Skeletal muscle satellite cell (primary cell): ENCODE data around the gene CASTOR1.

Experiments used
- H3K27me3 ChIP-seq: 2 replicates; pipeline ENCODE4 v1.7.0; 2013; ENCODE audit warnings: low read length; ENCODE audit not compliant: control insufficient read depth, insufficient read depth
- H3K36me3 ChIP-seq: 2 replicates; pipeline ENCODE4 v1.7.0; 2013; ENCODE audit warnings: mild to moderate bottlenecking, control low read depth, low read length; ENCODE audit not compliant: insufficient read depth
- H3K4me1 ChIP-seq: 2 replicates; pipeline ENCODE4 v1.7.0; 2013; ENCODE audit warnings: low read length; ENCODE audit not compliant: control insufficient read depth, insufficient read depth
- H3K4me2 ChIP-seq: 2 replicates; pipeline ENCODE4 v1.7.0; 2013; ENCODE audit warnings: mild to moderate bottlenecking, low read length
- H3K4me3 ChIP-seq: 2 replicates; pipeline ENCODE4 v1.7.0; 2013; ENCODE audit warnings: low read length
- H3K9ac ChIP-seq: 2 replicates; pipeline ENCODE4 v1.7.0; 2013; ENCODE audit warnings: mild to moderate bottlenecking, low read depth, low read length, moderate library complexity
- H3K9me3 ChIP-seq: replicated peaks from 2 replicates; pipeline ENCODE4 v1.7.0; 2013; ENCODE audit warnings: mild to moderate bottlenecking, control low read depth, low read length

The CASTOR1 gene

DNA sequence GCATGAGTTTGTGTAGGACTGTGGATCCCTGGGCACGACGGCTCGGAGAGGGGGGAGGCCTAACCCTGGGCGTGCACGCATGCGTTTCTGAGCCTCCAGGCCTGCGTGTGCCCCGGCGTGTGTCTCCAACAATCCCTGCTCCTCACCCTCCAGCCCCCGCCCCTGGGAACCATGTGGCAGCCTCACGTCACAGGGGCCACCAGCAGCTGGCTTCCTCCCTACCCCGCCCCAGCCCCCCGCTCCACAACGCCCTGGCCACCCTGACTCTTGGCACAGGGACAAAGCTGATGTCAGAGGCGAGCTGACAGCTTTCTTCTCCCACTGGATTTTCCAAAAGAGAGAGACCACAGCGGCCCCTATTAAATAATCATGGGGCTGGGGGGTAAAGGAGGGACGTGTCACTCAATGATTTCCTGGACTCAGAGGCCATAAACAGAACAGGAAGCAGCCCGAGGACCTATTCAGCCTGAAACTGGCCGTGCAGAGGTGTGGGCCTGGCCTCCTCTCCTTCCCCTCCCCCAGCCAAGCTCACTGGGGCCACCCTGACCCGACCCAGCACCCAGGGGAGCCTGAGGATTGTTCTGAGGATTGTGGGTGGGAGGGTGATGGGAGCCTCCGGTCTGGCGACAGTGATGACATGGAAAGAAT is 36.0 kb downstream of the CASTOR1 start:
- peaks cover 65% of the 10 kb centered on the region for H3K4me1 ChIP-seq

DNA sequence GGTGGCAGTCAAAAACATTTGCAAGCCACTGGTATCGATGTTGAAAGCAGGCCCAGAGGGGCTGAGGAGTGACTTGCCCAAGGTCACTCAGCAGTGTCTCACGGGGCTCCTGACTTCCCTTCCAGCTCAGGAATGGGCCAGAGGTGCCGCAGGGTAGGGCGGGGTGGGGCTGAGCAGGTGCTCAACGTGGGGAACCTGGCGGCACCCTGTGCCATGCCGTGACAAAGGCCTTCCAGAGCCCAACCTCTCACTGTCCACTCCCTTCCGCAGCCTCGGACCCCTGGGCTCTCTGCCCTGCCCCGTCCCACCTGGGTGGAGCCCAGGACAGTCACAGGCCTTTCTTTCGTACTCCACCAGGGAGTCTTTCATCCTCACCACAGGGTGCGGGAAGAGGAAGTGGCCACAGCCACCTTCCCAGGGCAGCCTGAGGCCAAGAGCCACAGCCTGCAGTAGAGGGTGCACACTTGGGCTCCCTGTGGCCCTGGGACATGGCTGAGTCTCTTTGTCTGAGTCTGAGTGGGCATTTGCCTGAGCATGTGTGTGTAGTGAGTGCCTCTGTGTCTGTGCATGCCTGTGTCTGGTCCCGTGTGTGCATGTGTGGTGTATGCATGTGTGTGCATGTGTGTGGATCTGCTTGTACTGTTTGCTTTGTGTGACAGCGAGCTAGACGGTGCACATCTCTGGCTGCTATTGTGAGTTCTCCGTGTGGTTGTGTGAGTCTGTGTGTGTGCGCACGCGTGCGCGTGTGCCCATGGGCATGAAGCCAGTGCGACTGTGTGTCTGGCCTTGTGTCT is 36.7 kb downstream of the CASTOR1 start:
- peaks cover 72% of the 10 kb centered on the region for H3K4me1 ChIP-seq
- no peak overlapping the region for H3K4me3 ChIP-seq
- no peaks in the 10 kb centered on the region for H3K36me3 ChIP-seq
- H3K27me3 ChIP-seq, result no peaks in the 10 kb centered on the region
- H3K4me2 ChIP-seq, result no peak overlapping the region
- H3K9me3 ChIP-seq, result no peaks in the 10 kb centered on the region
- H3K9ac ChIP-seq, result peak overlapping the region; percentile 72

More for the DNA sequence above, 36.0 kb downstream of the CASTOR1 start:
- Histone ChIP-seq H3K4me2 (no peak overlapping the region), H3K9ac (peak overlapping the region; percentile 72), H3K36me3 (no peaks in the 10 kb centered on the region), H3K27me3 (no peaks in the 10 kb centered on the region), H3K4me3 (no peak overlapping the region), H3K9me3 (no peaks in the 10 kb centered on the region)

DNA sequence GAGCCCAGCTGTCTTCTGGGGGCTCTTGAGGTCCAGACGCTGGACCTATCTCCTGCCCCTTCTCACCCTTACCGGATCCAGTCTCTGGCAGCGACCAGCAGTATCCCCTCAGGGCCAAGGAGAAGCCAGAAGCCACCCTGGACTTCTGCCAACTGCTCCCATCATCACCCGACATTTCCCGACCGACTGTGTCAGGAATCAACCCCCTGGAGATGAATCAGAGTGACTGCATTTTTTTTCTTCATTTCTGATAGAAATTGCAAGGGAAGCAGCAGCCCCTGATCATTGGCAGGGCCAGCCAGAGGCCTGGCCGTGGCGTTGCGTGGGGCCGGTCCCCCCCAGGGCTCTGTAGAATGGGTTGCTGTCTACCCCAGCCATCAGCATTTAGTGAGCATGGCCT is 37.6 kb downstream of the CASTOR1 start:
- Histone ChIP-seq H3K4me2 (peak overlapping the region; percentile 56), H3K36me3 (no peaks in the 10 kb centered on the region), H3K9ac (peak overlapping the region; percentile 72), H3K4me3 (no peak overlapping the region), H3K4me1 (peaks cover 81% of the 10 kb centered on the region), H3K9me3 (no peaks in the 10 kb centered on the region), H3K27me3 (no peaks in the 10 kb centered on the region)

DNA sequence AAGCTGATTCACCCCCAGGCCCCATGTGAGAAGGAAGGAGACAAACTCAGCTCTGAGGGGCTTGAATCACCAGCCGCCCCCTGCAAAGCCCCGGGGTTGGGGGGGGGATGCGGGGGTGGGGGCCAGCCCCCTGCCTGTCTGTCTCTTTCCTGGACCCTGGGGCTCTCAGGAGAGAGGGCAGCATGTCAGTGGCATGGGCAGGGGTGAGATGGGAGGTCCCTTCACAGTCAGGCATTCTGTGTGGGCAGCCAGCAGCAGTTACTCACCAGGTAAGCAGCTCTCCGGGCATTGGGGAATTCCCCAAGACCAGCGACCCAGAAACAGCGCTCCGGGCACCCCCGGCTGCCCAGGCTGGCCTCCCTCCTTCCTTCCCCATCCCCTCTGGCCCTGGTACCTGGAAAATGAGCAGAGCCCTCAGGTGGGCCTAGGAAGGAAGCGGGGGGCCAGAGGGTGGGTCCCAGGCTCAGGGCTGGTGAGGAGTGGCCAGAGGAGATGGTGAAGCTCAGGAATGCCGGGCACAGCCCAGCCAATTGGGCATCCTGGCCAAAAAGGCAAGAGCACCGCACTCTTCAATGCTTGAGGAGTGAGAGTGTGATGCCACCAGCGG is 38.5 kb downstream of the CASTOR1 start:
- Histone ChIP-seq H3K9ac (peak overlapping the region; percentile 72), H3K4me3 (no peak overlapping the region), H3K4me1 (peaks cover 72% of the 10 kb centered on the region), H3K36me3 (no peaks in the 10 kb centered on the region), H3K4me2 (peak overlapping the region; percentile 56), H3K9me3 (no peaks in the 10 kb centered on the region), H3K27me3 (no peaks in the 10 kb centered on the region)

DNA sequence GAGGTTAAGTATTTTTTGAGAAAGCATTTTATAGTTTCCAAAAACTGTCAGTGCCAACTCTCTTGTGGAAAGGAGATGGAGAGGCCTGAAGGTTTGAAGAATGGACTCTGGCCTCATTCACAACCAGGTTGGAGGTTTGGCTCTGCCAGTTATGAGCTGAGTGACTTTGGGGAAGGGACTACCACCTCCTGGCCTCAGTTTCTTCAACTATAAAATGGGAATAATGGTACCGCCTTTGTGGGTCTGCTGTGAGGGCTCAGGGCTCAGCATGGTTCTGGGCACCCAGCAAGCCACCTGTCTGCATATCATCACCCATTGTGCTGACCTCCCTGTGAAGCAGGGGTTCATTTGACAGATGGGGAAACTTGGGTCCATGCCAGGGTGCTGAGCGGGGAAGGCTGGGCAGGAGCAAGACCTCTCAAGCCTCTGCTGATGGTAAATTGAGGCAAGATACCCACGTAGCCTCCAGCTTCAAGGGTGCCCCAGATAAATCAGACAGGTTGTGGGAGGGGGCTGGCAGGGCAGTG is 39.2 kb downstream of the CASTOR1 start:
- no peak overlapping the region for H3K4me2 ChIP-seq
- no peaks in the 10 kb centered on the region for H3K27me3 ChIP-seq
- H3K9me3 ChIP-seq, result no peaks in the 10 kb centered on the region
- H3K9ac ChIP-seq, result peak overlapping the region; percentile 49
- no peak overlapping the region for H3K4me3 ChIP-seq
- H3K36me3 ChIP-seq, result peaks cover under 1% of the 10 kb centered on the region
- peaks cover 74% of the 10 kb centered on the region for H3K4me1 ChIP-seq

DNA sequence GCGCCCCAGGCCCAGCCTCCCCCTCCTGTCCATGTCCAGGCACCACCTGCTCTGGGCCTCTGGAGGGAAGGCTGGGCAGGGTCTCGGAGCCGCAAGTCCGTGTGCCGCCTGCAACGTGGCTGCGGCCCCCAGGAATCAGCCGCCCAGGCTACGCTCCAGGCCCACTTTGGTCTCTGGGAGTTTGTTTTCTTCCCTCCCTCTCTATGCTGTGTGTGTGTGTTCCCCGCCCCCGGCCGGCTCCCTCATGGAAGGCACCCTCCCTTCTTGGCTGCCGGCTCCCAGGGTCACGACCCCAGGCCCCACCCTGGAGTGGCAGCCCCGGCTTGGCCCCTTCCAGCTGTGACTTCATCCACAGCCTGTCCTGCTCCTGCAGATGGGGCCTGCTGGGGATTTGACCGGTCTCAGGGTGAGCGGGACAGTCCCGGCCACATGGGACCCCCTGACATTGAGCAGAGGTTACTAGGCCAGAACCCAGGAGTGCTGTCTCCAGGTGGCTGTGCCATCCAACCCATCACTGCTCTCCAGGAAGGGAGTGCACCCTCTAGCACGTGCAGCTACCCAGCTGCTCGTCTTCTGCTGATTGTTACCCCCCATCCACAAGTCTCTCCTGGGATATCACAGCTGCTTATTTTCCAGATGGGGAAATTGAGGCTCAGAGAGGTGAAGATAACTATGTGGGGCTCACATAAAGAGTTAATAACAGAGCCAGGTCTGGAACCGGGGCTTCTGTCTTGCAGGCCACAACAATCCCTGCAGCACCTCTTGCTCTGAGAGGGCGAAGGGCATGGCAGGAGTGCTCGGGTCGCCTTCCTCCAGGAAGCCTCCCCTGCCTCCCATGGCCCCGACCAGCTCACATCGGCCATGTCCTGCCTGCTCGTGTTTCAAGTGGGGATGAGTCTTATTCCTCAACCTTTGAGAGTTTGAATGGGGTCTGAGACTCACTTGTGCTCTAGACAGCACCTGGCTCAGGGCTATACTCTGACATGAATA is 40.0 kb downstream of the CASTOR1 start:
- Histone ChIP-seq H3K9me3 (no peaks in the 10 kb centered on the region), H3K36me3 (peaks cover 8% of the 10 kb centered on the region), H3K4me3 (peak overlapping the region; percentile 26), H3K27me3 (no peaks in the 10 kb centered on the region), H3K4me2 (peak overlapping the region; percentile 40), H3K4me1 (peaks cover 81% of the 10 kb centered on the region), H3K9ac (peak overlapping the region; percentile 54)

DNA sequence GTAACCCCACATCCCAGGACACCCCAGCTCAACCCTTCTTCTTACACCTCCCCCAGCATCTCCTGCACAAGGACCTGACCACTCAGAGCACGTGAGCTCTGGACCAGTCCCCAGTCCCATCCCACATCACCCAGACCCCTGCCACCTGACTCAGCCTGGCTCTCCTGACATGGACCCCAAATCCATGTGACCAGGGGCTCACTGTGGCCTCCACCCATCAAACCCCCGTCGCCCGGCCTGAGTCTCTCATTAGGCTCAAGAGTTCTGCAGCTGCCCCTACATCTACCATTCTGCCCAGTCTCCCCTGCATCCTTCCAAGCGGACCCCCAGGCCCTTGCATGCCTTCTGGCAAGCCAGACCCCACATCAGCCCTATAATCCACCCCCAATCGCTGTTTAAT is 40.8 kb downstream of the CASTOR1 start:
- Histone ChIP-seq H3K9me3 (no peaks in the 10 kb centered on the region), H3K36me3 (peaks cover 16% of the 10 kb centered on the region), H3K9ac (peak overlapping the region; percentile 54), H3K27me3 (no peaks in the 10 kb centered on the region), H3K4me2 (peak overlapping the region; percentile 40), H3K4me3 (no peak overlapping the region), H3K4me1 (peaks cover 82% of the 10 kb centered on the region)

DNA sequence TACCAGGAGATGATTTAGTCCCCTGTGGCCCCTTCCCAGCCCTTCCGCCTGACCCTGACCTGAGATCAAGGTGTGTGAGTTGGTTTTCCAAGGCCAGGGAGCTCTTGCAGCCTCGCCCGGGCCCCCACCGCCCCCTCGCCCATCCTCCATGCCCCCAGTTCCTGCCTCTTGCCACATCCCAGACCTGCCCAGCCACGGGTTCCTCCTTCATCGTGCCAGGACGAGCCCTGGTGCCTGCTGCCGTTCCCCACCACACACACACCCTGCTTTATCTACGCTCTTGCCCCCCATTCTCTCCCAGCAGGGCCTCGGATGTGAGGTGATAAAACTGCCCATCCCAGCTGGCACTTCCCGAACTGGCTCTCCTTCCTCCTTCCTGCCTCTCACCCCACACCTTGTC is 41.3 kb downstream of the CASTOR1 start:
- peaks cover 82% of the 10 kb centered on the region for H3K4me1 ChIP-seq
- H3K4me2 ChIP-seq, result peak overlapping the region; percentile 90
- no peaks in the 10 kb centered on the region for H3K27me3 ChIP-seq
- peak overlapping the region; percentile 96 for H3K9ac ChIP-seq
- H3K4me3 ChIP-seq, result no peak overlapping the region
- H3K36me3 ChIP-seq, result peaks cover 21% of the 10 kb centered on the region
- no peaks in the 10 kb centered on the region for H3K9me3 ChIP-seq

DNA sequence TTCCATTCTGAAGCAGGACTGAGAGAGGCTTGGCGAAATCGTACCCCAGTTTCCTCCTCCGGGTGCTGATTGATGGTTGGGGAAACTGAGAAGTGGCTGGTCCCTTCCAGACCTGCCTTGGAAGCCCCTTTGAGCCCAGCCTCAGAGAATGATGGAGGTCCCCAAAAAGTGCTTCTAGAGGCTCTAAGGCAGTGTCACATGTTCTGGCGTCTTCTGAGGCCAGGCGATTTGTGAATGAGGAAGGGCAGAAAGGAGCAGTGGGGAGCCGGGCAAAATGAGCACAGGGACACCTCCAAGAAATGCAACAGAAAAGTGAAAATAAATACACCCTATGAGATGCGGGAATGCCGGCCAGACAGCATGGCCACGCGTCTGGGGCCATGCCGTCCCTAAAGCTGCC is 41.7 kb downstream of the CASTOR1 start:
- no peaks in the 10 kb centered on the region for H3K9me3 ChIP-seq
- H3K4me1 ChIP-seq, result peaks cover 82% of the 10 kb centered on the region
- H3K4me3 ChIP-seq, result peak overlapping the region; percentile 86
- no peaks in the 10 kb centered on the region for H3K27me3 ChIP-seq
- peaks cover 26% of the 10 kb centered on the region for H3K36me3 ChIP-seq
- H3K9ac ChIP-seq, result peak overlapping the region; percentile 96
- peak overlapping the region; percentile 90 for H3K4me2 ChIP-seq

DNA sequence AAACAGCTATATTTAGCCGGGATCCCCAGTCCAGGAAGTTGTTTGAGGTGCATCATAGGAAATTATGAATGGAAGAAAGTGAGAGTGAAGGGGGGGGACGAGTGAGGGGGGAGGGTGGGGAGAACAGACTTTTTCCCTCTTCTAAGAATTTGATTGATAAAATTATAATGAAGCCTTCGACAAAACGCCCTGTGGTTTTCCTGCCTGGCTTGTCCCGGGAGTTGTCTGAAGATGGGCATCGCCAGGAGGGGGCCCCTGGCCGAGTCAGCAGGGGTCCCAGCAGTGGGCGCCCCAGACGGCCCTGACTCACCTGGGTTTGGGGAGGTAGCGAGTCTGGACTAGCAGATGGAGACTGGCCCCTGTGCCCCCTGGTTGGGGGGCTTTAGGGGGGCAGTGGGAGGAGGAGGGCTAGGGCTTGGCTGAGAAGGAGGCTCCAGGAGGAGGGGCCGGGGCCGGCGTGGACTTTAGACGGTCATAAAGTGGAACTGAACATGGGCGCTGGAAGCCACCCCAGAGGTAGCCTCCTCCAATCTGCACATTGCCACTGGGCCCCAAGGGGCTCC is 42.4 kb downstream of the CASTOR1 start:
- peak overlapping the region; percentile 96 for H3K9ac ChIP-seq

More for the DNA sequence above, 42.4 kb downstream of the CASTOR1 start:
- H3K4me1 ChIP-seq, result peaks cover 82% of the 10 kb centered on the region
- H3K4me2 ChIP-seq, result peak overlapping the region; percentile 90
- peaks cover 29% of the 10 kb centered on the region for H3K36me3 ChIP-seq
- no peaks in the 10 kb centered on the region for H3K9me3 ChIP-seq
- no peaks in the 10 kb centered on the region for H3K27me3 ChIP-seq
- peak overlapping the region; percentile 86 for H3K4me3 ChIP-seq
